GM11168 (cell line): ENCODE measurements around the gene CSRP2.

ENCODE experiments used
- in situ Hi-C: fragments of 300-500 bp; cut with MboI; formaldehyde crosslinking; loops from one replicate; pipeline ENCODE4 v1.12.0; 2022; ENCODE audit warnings: low sequenced_read_pairs; ENCODE audit not compliant: unreplicated experiment

Gene CSRP2

DNA sequence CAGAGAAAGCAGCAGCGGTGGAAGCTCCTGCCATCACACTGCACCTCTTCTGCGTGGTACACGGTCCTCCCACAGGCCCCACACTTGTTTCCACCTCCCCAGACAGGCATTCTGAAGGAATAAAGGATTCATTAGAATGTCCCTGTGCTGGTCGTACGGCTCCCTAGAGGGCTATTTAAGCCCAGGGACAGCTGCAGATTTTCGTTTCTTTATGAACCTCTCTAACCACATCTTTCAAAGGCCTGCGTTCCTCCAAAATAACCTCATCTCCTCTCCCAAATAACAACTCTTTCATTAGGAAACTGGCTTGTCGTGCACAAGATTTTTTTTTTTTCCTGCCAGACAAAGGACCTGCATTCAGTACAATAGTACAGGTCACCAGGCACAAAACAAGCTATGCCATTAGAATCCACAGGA lies 12.7 kb downstream of the CSRP2 start:
- in situ Hi-C loops: no loop called here

GRCh38 chr12:76864791-76865400 lies 13.9 kb downstream of the CSRP2 start:
- in situ Hi-C loops: no loop called here

GRCh38 chr12:76863837-76864236 lies 15.0 kb downstream of the CSRP2 start:
- in situ Hi-C loops: no loop called here

DNA sequence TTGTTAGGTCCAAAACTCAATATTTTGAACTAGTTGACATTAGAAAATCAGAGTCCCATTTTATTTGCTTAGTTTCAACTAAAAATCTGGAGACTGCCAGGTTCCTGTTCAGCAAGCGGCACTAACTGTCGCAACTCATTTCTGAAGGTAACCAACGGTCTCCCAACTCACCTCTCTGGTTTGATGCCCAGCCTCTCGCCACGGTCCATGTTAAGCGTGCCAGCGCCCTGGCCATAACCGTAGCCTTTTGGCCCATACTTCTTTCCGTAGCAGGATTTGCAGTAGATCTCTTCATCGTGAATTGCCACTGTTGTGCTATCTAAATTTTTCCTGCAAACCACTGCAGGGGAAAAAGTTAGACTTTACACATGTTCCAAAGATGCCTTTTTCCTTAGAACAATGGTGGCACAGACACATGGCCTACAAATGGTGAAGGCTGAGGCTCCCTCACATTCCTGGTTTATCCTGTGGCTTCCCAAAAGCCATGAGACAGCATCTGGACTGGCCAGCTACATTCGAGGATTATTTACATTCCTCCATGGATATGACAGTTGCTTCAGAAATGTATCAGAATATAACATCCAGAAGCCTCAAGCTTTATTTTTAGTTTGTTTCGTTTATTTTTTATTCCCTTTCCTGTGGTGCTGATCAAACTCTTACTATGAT lies 15.7 kb downstream of the CSRP2 start:
- in situ Hi-C loops: no loop called here

DNA sequence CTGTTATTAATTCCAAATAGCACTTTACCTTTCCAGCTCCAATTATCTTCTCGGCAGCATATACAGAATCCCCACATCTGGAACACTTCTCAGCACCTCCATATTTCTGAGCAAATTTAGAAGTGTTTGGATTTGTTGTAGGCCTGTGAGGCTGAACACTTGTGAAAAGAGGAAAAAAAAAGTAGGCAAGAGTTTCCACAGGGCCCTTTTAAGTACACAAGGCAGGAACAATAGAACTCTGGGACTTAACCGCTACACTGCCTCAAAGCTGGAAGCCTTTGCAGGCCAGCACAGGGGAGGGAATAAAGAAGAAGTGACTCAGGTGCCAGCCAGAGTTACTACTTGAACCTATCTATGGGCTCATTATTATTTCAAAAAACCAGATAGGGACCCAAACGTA lies 18.6 kb downstream of the CSRP2 start:
- in situ Hi-C loops: no loop called here

GRCh38 chr12:76859611-76860010 lies 19.2 kb downstream of the CSRP2 start:
- in situ Hi-C loops: no loop called here

GRCh38 chr12:76856018-76856644 lies 22.7 kb downstream of the CSRP2 start:
- in situ Hi-C loops: no loop called here

- in situ Hi-C loops: no loop called here
These were observed 23.5 kb downstream of the CSRP2 start for GRCh38 chr12:76855271-76855670.

GRCh38 chr12:76852106-76852505 lies 26.7 kb downstream of the CSRP2 start:
- in situ Hi-C loops: no loop called here

GRCh38 chr12:76848132-76848531 lies 30.7 kb downstream of the CSRP2 start:
- in situ Hi-C loops: no loop called here

DNA sequence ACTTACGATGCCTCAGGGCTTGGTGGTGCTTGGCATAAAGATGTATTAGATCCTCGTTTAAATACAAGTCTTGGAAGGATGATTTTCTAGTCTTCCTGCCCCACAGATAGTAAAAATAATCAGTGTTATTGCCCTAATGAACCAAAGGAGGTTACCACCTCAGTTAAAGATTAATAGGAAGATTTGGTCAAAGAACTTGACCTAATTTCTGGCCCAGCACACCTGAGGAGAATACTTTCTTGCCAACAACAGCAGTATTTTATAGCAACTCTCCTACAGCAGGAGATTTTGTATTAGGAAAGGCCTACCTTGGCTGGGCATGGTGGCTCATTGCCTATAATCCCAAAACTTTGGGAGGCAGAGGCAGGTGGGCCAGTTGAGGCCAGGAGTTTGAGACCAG lies 31.6 kb downstream of the CSRP2 start:
- in situ Hi-C loops: no loop called here

- in situ Hi-C loops: no loop called here
These were observed 42.2 kb downstream of the CSRP2 start for GRCh38 chr12:76836633-76837032.

DNA sequence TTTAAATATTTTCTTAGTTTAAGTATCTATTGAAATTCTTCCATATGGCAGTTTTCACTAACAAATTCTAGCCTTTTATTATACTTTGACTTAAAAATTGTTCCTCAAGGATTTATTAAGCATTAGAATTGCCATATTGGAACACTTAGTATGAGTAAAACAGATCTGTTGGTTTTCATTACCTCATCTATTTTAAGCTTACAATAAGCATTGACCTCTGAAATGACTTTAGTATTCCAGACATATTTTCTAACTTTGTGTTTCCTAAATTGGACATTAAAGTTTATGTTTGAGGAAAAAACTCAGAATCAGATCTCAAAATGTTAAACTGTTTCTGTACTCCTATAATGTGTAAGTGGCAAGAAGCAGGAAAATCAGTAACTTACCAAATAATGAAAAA lies 48.4 kb downstream of the CSRP2 start:
- in situ Hi-C loops: no loop called here

- in situ Hi-C loops: no loop called here
These were observed 57.8 kb downstream of the CSRP2 start for GRCh38 chr12:76820888-76821482.

DNA sequence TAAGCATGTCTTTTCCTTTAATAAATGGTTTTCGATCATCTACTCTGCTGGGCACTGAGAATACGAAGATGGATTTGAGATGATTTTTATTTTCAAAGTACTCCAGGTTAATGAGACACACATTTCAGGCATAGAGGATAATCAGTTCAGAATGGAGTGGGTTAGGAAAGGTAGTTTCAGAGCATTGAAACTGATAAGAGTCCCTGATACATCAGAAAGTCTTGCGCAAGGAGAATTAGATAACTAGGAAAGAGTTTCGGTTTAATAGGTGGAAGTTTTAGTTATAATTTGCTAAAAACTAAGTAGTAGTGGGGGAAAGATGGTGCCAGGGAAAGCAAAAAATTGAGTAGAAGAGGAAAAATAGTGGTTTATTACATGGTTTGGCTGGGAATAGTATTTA lies 64.8 kb downstream of the CSRP2 start:
- in situ Hi-C loops: no loop called here

GRCh38 chr12:76813265-76813664 lies 65.6 kb downstream of the CSRP2 start:
- in situ Hi-C loops: no loop called here

GRCh38 chr12:76811976-76812375 lies 66.8 kb downstream of the CSRP2 start:
- in situ Hi-C loops: no loop called here

DNA sequence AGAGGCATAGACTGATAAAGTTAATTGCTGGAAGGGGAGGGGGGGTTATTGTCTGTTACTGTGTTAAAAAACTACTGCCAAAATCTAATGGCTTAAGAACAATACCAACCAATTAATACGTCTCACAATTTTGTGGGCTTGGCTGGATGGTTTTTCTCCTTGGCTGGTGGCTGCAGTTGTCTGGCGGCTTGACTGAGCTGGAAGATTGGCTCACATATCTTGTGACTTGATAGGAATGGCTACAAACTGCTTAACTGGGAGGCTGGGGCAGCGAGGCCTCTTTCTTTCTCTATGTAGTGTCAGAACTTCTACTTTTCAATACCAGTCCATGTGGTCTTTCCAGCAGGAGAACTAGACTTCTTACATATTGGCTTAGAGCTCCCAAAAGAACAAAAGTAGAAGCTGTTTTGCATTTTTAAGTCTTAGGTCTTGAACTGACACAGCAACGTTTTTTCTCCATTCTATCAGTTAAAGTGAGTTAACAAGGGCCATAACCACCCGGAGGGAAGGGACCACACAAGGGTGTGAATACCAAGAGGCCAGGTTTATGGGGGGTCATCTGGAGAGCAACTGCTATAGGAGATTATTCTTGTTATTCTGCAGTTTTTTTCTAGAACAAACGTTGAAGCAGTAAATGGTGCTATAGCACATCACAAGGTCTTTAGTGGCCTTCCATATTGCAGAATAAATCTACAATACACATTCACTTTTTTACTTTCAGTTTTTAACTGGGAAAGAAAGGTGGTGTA lies 68.0 kb downstream of the CSRP2 start:
- in situ Hi-C loops: no loop called here
